22Rv1 (cell line): ENCODE data around the gene DLGAP3.

ENCODE experiments used
- ZFX ChIP-seq: fragments of 450-650 bp; IDR thresholded peaks from 2 replicates; pipeline ENCODE4 v1.6.1; 2017; ENCODE audit warnings: antibody characterized with exemption, borderline replicate concordance
- TF ChIP-seq, protein P1 (sequence below): fragments of 450-650 bp; IDR thresholded peaks from 2 replicates; pipeline ENCODE4 v1.5.1; 2017; ENCODE audit warnings: mild to moderate bottlenecking

DNA sequence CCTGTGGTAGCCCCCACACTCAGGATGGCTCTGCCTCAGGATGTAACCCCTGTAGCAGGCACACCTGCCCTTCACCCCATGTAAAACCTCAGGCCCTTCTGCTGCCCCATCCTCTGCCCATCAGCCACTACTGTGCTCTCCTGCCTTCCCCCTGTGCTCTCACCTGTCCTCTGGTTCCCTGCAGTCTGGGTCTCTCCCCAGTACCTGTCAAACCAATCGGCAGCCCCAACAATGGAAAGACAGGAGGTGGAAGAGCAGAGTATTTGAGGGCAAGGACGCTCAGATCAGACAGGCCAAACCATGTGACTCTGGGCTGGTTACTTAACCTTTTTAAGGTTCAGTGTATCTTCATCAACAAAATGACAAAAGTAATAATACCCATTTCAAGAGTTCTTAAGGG, 100.8 kb downstream of the DLGAP3 start:
- TF ChIP-seq, protein P1, sequence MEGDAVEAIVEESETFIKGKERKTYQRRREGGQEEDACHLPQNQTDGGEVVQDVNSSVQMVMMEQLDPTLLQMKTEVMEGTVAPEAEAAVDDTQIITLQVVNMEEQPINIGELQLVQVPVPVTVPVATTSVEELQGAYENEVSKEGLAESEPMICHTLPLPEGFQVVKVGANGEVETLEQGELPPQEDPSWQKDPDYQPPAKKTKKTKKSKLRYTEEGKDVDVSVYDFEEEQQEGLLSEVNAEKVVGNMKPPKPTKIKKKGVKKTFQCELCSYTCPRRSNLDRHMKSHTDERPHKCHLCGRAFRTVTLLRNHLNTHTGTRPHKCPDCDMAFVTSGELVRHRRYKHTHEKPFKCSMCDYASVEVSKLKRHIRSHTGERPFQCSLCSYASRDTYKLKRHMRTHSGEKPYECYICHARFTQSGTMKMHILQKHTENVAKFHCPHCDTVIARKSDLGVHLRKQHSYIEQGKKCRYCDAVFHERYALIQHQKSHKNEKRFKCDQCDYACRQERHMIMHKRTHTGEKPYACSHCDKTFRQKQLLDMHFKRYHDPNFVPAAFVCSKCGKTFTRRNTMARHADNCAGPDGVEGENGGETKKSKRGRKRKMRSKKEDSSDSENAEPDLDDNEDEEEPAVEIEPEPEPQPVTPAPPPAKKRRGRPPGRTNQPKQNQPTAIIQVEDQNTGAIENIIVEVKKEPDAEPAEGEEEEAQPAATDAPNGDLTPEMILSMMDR: no peak
- TF ChIP-seq ZFX: no peak
